Activated T-helper 1 cell treated with anti-CD3 and anti-CD28 coated beads, Interleukin-2, amount 50 U/mL, for 16 hours (primary cell): ENCODE data around the gene CAPZB.
A peak's percentile ranks its signal among the peaks of the same experiment; 100 is the strongest.
"Not testable (repeated sequence)": the region's sequence is repeated elsewhere in the genome, so short reads cannot be mapped to it uniquely, and the experiment has no call there.

Experiments used
- DNase-seq, 2 donors: peaks; one replicate each; pipeline ENCODE4 v3.0.0-alpha.2; 2020; ENCODE audit warnings: low read depth in 1 of 2, low spot score in 1 of 2

The CAPZB gene

GRCh38 chr1:19313961-19314882 is 171.1 kb downstream of the CAPZB start:
- no peak for DNase-seq

- DNase-seq: no peak
Observed at GRCh38 chr1:19313636-19313959, 171.7 kb downstream of the CAPZB start.

- DNase-seq: no peak
Observed at GRCh38 chr1:19312782-19313635, 172.3 kb downstream of the CAPZB start.

GRCh38 chr1:19311931-19312781 is 173.2 kb downstream of the CAPZB start, which contains the start of the genes AKR7A2 and SLC66A1:
AKR7A2 (minus strand) TSS chr1:19312144; CDS start chr1:19312124, 20 bp downstream.
SLC66A1 (plus strand) TSS chr1:19312326; CDS start chr1:19317678, 5,352 bp downstream.
- peak; percentile 72 to 84 for DNase-seq

DNA sequence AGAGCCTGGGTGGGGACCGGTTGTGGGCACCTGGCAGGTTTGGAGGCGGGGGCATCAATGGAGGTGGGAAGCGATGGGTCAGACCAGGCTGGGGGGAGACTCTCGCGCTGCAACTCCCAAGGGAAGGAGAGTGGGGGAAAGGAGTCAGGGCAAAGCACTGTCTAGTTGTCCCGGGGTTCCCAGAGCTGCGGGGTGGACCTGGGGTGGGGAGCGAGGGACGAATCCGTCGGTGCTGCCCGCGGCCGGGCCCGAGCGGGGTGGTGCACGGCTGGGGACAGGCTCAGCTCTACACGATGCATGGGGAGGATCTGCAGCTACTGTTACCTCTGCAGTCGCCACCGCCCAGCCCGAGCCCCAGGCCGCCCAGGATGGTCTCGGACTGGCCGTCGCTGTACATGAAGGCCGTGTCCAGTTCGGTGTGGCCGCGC is 173.8 kb downstream of the CAPZB start:
- no peak for DNase-seq

- no peak for DNase-seq
Observed at GRCh38 chr1:19310720-19311502, 174.4 kb downstream of the CAPZB start.

GRCh38 chr1:19310061-19310460 is 175.3 kb downstream of the CAPZB start:
- DNase-seq: no peak

- no peak for DNase-seq
Observed at GRCh38 chr1:19309123-19309813, 176.1 kb downstream of the CAPZB start.

- DNase-seq: no peak
Observed at GRCh38 chr1:19308509-19308907, 176.8 kb downstream of the CAPZB start.

GRCh38 chr1:19307794-19308508 is 177.4 kb downstream of the CAPZB start:
- no peak for DNase-seq

GRCh38 chr1:19306941-19307340 is 178.4 kb downstream of the CAPZB start:
- DNase-seq: no peak

GRCh38 chr1:19305880-19306279 is 179.5 kb downstream of the CAPZB start:
- DNase-seq: no peak

DNA sequence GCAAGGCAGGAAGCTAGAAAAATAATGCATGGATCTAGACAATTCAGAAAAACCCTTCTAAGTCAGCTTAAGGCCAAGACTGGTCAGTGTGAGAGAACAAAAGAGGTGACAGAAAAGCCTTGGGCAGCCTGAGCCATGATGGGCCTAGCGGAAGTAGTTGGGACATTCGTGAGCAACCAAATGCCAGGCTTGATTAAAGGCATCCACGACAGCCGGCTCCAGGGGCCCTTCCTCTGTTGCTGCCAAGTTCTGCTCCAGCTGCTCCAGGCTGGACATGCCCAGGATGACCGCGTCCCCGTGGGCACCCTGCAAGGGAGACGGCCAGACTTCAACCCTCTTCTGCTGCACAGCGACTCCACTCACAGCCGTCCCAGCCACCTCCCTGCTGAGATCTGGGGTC is 181.3 kb downstream of the CAPZB start:
- DNase-seq: not testable (repeated sequence)

- DNase-seq: no peak
Observed at GRCh38 chr1:19300211-19300610, 185.1 kb downstream of the CAPZB start.

DNA sequence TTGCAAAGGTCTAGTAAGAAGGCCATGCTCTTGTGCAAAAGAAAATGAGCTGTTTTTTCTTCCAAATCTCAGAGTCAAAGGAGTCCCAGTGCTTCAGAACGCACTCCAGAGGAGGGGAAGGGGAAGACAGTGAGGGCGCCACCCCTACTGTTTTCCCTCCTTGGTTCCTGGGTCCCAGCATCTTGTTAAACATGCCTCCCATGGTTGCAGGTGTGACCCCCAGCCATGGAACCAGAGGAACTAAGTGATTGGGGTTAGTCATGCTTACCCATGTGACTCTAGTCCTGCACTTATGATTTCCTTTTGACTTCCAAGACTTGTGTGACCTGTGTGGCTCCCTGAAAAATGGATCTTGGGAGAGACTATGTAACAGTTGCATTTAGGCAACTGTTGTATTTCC is 190.7 kb downstream of the CAPZB start:
- DNase-seq: no peak

DNA sequence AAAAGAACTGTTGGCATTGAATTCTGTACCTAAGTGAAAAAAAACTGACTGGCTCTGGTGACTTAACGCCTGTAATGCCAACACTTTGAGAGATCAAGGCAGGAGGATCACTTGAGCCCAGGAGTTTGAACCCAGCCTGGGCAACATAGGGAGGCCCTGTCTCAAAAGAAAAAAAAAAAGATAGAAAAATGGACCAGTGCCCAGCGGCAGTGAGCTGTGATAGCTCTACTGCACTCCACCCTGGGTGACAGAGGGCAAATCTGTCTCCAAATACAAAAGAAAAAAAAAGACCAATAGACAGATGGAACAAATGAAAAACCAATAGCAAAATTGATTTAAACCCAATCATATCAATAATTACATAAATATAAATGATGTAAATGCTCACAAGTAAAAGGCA is 196.1 kb downstream of the CAPZB start:
- DNase-seq: no peak
